ENCODE results near the gene MRFAP1L1.
"Not testable (repeated sequence)": the region's sequence is repeated elsewhere in the genome, so short reads cannot be mapped to it uniquely, and the experiment has no call there.

MRFAP1L1 gene

DNA sequence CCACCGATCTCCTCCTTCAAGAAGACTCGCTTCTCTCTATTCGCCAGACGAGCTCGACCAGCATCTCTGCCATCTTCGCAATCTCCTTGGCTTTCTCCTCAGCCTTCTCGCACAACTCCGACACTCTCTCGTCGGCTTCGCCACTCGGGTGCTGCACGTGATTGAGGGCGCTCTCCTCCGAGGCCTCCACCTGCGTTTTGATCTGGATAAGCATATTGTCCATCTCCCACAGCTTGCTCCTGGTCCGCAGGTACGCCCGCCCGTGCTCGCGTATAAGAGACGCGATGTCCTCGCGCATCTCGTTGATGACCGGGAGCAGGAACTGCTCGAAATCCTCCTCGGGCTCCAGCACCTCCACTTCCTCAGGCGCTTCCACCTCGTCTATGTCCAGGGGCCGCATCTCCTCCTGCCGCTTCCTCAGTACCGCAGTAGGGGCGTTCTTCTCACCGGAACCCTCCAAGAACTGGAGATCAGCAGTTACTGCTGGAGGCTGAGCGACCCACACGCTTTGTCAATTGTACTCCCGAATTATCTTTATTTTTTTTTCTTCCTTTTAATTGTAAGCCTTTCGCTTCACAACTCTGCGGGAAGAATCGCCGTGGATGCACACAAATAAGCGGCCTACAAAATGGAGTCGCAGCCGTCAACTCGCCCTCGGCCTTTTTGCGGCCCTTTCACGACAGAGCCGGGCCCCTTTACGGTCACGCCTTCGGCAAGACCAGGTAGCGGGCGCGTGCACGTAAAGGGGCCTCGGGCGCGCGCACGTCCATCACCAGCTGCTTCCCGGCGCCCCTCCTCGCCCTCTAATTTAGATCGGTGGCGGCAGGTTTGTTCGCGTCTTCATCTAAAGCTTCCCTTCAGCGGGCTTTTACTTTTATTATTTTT is at the start of gene MRFAP1L1:
Gene MRFAP1L1, minus strand, starts transcription at position 636 of the 885 bp plus-strand sequence. Its CDS starts 236 bp downstream, at position 400.
- peak; percentile 89 for DNase-seq (ENCODE audit: low read depth, low spot score)

DNA sequence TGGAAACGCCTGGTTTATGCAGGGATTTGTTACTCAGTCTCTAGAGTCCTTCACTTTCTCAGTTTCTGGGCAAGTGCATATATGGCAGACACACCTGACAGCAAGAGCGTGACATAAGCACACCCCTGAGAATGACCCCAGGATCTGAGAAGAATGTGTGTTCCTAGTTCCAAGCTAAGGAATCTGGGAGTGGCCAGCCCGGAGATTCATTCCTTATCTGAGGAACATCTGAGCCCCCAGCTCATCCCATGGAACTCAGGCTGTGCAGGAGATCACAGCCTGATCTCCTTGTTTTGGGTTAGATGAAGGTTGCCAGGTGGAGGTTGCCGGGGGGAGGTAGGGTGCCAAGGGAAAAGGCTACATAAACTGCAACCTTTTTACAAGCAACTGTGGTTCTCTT is 49.1 kb upstream of the MRFAP1L1 start:
- no peak for DNase-seq (ENCODE audit: low read depth, low spot score)

DNA sequence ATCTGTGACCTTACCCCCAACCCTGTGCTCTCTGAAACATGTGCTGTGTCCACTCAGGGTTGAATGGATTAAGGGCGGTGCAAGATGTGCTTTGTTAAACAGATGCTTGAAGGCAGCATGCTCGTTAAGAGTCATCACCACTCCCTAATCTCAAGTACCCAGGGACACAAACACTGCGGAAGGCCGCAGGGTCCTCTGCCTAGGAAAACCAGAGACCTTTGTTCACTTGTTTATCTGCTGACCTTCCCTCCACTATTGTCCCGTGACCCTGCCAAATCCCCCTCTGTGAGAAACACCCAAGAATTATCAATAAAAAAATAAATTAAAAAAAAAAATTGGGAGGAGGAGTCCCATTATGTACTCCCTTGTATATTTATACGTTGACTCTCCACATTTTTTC is 46.7 kb upstream of the MRFAP1L1 start:
- not testable (repeated sequence) for DNase-seq (ENCODE audit: low read depth, low spot score)

GRCh38 chr4:6755088-6755753 is 45.6 kb upstream of the MRFAP1L1 start:
- DNase-seq (ENCODE audit: low read depth, low spot score), result no peak

GRCh38 chr4:6754481-6755087 is 44.9 kb upstream of the MRFAP1L1 start:
- no peak for DNase-seq (ENCODE audit: low read depth, low spot score)

GRCh38 chr4:6753891-6754290 is 44.2 kb upstream of the MRFAP1L1 start:
- no peak for DNase-seq (ENCODE audit: low read depth, low spot score)

GRCh38 chr4:6753103-6753560 is 43.5 kb upstream of the MRFAP1L1 start:
- no peak for DNase-seq (ENCODE audit: low read depth, low spot score)

- no peak for DNase-seq (ENCODE audit: low read depth, low spot score)
Observed at GRCh38 chr4:6752486-6752829, 42.8 kb upstream of the MRFAP1L1 start.

DNA sequence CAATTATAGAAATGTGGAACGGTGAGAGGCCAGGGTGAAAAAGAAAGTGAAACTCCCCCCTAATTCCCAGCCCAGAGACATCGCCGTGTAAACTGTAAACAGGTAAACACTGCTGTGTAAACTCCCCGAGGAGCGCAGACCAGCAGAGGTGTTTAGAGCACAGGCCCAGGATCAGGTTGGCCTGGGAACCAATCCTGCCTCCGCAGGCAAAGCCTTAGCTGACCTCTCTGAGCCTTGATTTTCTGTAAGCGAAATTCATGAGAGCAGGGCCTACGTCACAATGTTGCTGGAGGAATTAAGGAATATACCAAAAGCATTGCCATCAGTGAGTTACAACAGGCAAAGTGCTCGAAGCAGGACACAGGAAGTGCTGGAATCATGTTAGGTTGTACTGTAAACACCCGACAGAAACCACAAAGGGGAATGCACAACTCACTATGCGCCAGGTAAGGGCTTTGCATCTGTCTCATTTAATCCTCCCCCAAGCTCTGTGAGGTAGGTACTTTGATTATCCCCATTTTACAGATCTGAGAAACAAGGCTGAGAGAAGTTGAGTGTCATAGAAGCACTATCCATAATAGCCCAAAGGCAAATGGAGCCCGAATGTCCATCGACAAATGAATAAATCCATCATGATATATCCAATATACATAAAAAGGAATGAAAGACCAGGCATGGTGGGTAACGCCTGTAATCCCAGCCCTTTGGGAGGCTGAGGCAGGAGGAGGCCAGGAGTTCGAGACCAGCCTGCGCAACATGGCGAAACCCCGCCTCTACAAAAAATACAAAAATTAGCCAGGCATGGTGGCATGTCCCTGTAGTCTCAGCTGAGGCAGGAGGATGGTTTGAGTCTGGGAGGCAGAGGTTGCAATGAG is 42.2 kb upstream of the MRFAP1L1 start:
- no peak for DNase-seq (ENCODE audit: low read depth, low spot score)

- DNase-seq (ENCODE audit: low read depth, low spot score), result no peak
Observed at GRCh38 chr4:6750286-6751221, 40.9 kb upstream of the MRFAP1L1 start.

DNA sequence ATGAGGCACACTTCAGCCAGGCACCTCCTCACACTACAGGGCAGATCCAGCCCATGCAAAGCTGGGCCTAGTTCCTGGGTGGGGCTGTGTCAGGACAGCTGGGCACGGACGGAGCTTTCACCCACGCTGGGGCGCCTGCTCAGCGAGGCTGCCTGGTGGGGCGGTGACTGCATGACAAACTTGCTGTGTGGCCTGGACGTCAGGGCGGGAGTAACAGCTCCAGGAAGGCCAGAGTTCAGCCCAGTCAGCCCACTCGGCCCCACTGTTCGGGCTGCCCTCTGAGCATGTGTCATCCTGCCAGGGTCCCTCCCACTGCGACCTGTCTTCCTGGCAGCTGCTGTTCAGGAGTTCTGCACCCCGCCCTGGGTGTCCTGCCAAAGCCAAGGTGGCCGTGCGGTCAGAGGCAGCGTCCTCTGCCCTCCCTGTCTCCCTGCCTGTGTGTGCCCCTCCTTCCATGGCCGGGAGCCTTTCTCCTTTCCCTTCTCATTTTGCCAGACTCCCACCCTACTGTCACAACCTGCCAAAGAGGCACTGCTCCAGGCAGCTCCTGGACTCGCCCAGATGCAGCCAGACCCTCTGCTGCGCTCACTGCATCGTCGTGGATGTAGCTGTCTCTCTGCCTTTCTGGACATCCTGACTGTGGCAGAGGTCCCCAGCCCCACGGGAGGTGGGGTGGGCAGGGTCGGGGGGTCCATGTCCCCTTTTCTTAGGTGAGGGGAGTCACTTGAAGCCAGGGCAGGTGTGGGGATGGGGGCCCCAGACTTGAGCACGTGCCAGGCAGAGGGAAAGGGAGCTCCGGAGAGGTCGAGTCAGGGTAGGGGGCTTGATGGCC is 39.9 kb upstream of the MRFAP1L1 start:
- DNase-seq (ENCODE audit: low read depth, low spot score), result no peak

DNA sequence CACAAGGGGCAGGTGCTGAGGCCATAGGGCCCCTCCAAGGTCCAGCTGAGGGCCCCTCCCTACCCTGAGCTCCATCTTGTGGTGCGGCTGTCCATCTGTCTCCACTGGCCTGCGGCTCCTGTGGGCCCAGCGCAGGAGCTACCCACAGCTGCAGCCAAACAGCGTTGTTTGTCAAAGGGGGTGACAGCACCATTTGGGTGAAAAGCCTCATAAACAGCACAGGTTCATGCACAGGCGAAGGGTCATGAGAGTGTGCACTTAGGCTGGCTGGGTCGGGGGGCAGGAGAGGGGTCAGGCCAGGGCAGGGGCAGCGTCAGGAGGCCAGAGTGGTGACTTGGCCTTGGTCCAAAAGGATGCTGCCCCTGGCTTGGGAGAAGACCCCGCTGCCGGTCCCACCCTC is 38.6 kb upstream of the MRFAP1L1 start:
- no peak for DNase-seq (ENCODE audit: low read depth, low spot score)

GRCh38 chr4:6747294-6748051 is 37.8 kb upstream of the MRFAP1L1 start:
- no peak for DNase-seq (ENCODE audit: low read depth, low spot score)

- no peak for DNase-seq (ENCODE audit: low read depth, low spot score)
Observed at GRCh38 chr4:6746721-6747293, 37.1 kb upstream of the MRFAP1L1 start.

GRCh38 chr4:6742989-6743388 is 33.3 kb upstream of the MRFAP1L1 start:
- DNase-seq (ENCODE audit: low read depth, low spot score), result no peak

GRCh38 chr4:6742507-6742906 is 32.8 kb upstream of the MRFAP1L1 start:
- no peak for DNase-seq (ENCODE audit: low read depth, low spot score)

DNA sequence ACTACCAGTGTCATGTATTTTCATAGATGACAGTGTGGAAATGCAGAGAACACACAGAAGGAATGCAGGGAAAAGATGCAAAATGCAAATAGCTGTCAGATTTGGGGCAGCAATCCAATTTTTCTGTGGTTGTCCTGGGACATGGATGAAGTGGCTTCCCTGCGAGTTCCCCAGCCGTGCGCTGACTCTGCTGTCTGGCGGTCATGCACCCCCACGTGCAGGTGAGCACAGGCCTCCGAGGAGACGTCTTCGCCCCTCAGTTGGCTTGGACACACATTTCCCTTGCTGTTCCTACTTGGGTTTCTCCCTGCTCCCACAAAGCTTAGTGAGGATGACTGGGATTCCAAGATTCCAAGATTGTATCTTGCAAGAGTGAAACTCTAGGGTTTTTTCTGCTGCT is 30.7 kb upstream of the MRFAP1L1 start:
- DNase-seq (ENCODE audit: low read depth, low spot score), result no peak

DNA sequence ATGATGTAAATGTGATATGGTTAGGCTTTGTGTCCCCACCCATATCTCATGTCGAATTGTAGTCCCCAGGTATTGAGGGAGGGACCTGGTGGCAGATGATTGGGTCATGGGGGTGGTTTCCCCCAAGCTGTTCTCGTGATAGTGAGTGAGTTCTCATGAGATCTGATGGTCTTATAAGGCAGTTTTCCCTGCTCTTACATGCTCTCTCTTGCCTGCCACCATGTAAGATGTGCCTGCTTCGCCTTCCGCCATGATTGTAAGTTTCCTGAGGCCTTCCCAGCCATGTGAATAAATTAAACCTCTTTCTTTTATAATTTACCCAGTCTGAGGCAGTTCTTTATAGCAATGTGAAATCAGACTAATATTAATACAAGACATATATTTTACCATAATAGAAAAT is 30.3 kb upstream of the MRFAP1L1 start:
- DNase-seq (ENCODE audit: low read depth, low spot score), result no peak

All from iPS DF 19.7 (cell line).